GM18868 (cell line): ENCODE measurements around the gene APLNR.

Experiments
- ATAC-seq: cut with Tn5 transposase; IDR thresholded peaks from one replicate; pipeline ENCODE4 v1.9.1; 2021; ENCODE audit warnings: mild to moderate bottlenecking, moderate library complexity; ENCODE audit not compliant: unreplicated experiment

Gene APLNR

GRCh38 chr11:57251491-57252104 is 14.5 kb upstream of the APLNR start:
- no peak for ATAC-seq

GRCh38 chr11:57251037-57251436 is 14.0 kb upstream of the APLNR start:
- ATAC-seq, result no peak

- ATAC-seq, result peak; percentile 64
These were observed 12.6 kb upstream of the APLNR start for GRCh38 chr11:57249384-57250319.

GRCh38 chr11:57248780-57249383 is 11.8 kb upstream of the APLNR start:
- ATAC-seq, result peak; percentile 82

GRCh38 chr11:57244911-57245310 is 7.9 kb upstream of the APLNR start:
- ATAC-seq, result no peak

GRCh38 chr11:57241353-57241972 is 4.4 kb upstream of the APLNR start:
- ATAC-seq, result no peak

- no peak for ATAC-seq
These were observed 3.7 kb upstream of the APLNR start for GRCh38 chr11:57240757-57241156.

GRCh38 chr11:57240007-57240406 is 3.0 kb upstream of the APLNR start:
- ATAC-seq, result no peak

GRCh38 chr11:57239348-57239747 is 2.3 kb upstream of the APLNR start:
- no peak for ATAC-seq

GRCh38 chr11:57235761-57236703 is 1.0 kb downstream of the APLNR start:
- ATAC-seq, result no peak

GRCh38 chr11:57233702-57234101 is 3.3 kb downstream of the APLNR start:
- ATAC-seq, result no peak

GRCh38 chr11:57231539-57232253 is 5.4 kb downstream of the APLNR start:
- ATAC-seq, result no peak

GRCh38 chr11:57230791-57231538 is 6.1 kb downstream of the APLNR start:
- no peak for ATAC-seq

GRCh38 chr11:57230316-57230715 is 6.7 kb downstream of the APLNR start:
- ATAC-seq, result no peak

GRCh38 chr11:57228600-57228999 is 8.4 kb downstream of the APLNR start:
- no peak for ATAC-seq

GRCh38 chr11:57224537-57224936 is 12.5 kb downstream of the APLNR start:
- no peak for ATAC-seq

- ATAC-seq, result no peak
These were observed 12.9 kb downstream of the APLNR start for GRCh38 chr11:57224128-57224527.

- ATAC-seq, result no peak
These were observed 13.4 kb downstream of the APLNR start for GRCh38 chr11:57223601-57224000.

GRCh38 chr11:57222239-57222638 is 14.8 kb downstream of the APLNR start:
- ATAC-seq, result no peak
